Mucosa of rectum (tissue), 2 donors: Measurements from ENCODE around the gene SAMD4A.

ENCODE experiments used
- H3K27ac ChIP-seq, 2 donors: one replicate each; pipeline ENCODE4 v1.7.0; 2013; ENCODE audit warnings: inconsistent platforms in 2 of 2, low read depth in 2 of 2, low read length in 2 of 2
- H3K27me3 ChIP-seq, 2 donors: one replicate each; pipeline ENCODE4 v1.7.0; 2013; ENCODE audit warnings: low read length in 2 of 2; ENCODE audit not compliant: control insufficient read depth in 2 of 2, insufficient read depth in 2 of 2
- H3K36me3 ChIP-seq, 2 donors: one replicate each; pipeline ENCODE4 v1.7.0; 2013; ENCODE audit warnings: low read length in 2 of 2; ENCODE audit not compliant: control insufficient read depth in 2 of 2, insufficient read depth in 2 of 2
- H3K4me1 ChIP-seq, 2 donors: one replicate each; pipeline ENCODE4 v1.7.0; 2013; ENCODE audit warnings: low read length in 2 of 2, mild to moderate bottlenecking in 1 of 2; ENCODE audit not compliant: control insufficient read depth in 2 of 2, insufficient read depth in 2 of 2
- H3K4me3 ChIP-seq, 2 donors: one replicate each; pipeline ENCODE4 v1.7.0; 2013; ENCODE audit warnings: low read length in 2 of 2
- H3K9ac ChIP-seq, 2 donors: one replicate each; pipeline ENCODE4 v1.7.0; 2013; ENCODE audit warnings: low read length in 2 of 2, low read depth in 1 of 2, mild to moderate bottlenecking in 1 of 2
- H3K9me3 ChIP-seq, 2 donors: one replicate each; pipeline ENCODE4 v1.7.0; 2013; ENCODE audit warnings: low read length in 2 of 2; ENCODE audit not compliant: control insufficient read depth in 2 of 2
- donor health status: healthy.
- donor health status: Normal muscosa, but diverticular disease.

SAMD4A gene

GRCh38 chr14:54627540-54628363 is 60.8 kb downstream of the SAMD4A start:
- peak overlapping the region; percentile 11 to 50 for H3K9ac ChIP-seq
- peak overlapping the region; percentile 14 to 57 for H3K4me3 ChIP-seq
- peaks cover 12% of the 10 kb centered on the region in 2 donors for H3K4me1 ChIP-seq
- H3K27me3 ChIP-seq: no peaks in the 10 kb centered on the region
- no peaks in the 10 kb centered on the region for H3K9me3 ChIP-seq
- H3K27ac ChIP-seq: peak overlapping the region; percentile 74 to 76
- no peaks in the 10 kb centered on the region for H3K36me3 ChIP-seq

GRCh38 chr14:54629183-54629582 is 62.3 kb downstream of the SAMD4A start:
- Histone ChIP-seq H3K4me3 (no peak overlapping the region), H3K9ac (no peak overlapping the region), H3K36me3 (no peaks in the 10 kb centered on the region), H3K4me1 (peaks cover 12% of the 10 kb centered on the region in 2 donors), H3K9me3 (no peaks in the 10 kb centered on the region), H3K27ac (no peak overlapping the region), H3K27me3 (no peaks in the 10 kb centered on the region)

DNA sequence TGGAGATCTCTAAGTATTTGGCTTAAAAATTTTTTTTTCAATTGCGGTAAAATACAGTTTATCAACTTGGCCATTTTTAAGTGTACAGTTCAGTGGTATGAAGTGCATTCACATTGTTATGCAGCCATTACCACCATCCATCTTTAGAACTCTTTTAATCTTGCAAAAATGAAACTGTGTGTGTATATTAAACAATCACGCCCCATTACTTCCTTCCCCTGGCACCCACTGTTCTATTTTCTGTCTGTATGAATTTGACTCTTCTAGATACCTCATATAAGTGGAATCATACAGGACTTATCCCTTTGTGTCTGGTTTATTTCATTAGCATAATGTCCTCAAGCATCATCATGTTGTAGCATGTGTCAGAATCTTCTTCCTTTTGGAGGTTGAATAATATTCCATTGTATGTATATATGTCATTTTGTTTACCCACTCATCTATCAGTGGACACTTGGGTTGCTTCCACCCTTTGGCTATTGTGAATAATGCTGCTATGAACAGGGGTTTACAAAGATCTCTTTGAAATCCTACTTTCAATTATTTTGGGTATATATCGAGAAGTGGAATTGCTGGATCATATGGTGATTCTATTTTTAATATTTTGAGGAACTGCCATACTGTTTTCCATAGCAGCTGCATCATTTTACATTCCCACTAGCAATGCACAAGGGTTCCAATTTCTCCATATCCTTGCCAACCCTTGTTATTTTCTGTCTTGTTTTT is 62.9 kb downstream of the SAMD4A start:
- H3K4me3 ChIP-seq: no peak overlapping the region
- H3K27ac ChIP-seq: no peak overlapping the region
- no peaks in the 10 kb centered on the region for H3K9me3 ChIP-seq
- no peaks in the 10 kb centered on the region for H3K36me3 ChIP-seq
- H3K9ac ChIP-seq: no peak overlapping the region
- peaks cover 12% of the 10 kb centered on the region in 2 donors for H3K4me1 ChIP-seq
- no peaks in the 10 kb centered on the region for H3K27me3 ChIP-seq

GRCh38 chr14:54631016-54631415 is 64.1 kb downstream of the SAMD4A start:
- Histone ChIP-seq H3K9ac (no peak overlapping the region), H3K4me3 (no peak overlapping the region), H3K4me1 (peaks cover 12% of the 10 kb centered on the region in 2 donors), H3K9me3 (no peaks in the 10 kb centered on the region), H3K27ac (no peak overlapping the region), H3K36me3 (no peaks in the 10 kb centered on the region), H3K27me3 (no peaks in the 10 kb centered on the region)

- Histone ChIP-seq H3K27me3 (no peaks in the 10 kb centered on the region), H3K9ac (no peak overlapping the region), H3K4me3 (no peak overlapping the region), H3K4me1 (peaks cover 8% of the 10 kb centered on the region in 2 donors), H3K9me3 (no peaks in the 10 kb centered on the region), H3K36me3 (no peaks in the 10 kb centered on the region), H3K27ac (no peak overlapping the region)
Observed at GRCh38 chr14:54632452-54632851, 65.5 kb downstream of the SAMD4A start.

- Histone ChIP-seq H3K9ac (no peak overlapping the region), H3K9me3 (no peaks in the 10 kb centered on the region), H3K36me3 (no peaks in the 10 kb centered on the region), H3K27me3 (no peaks in the 10 kb centered on the region), H3K4me3 (no peak overlapping the region), H3K4me1 (peaks cover 4 to 6% of the 10 kb centered on the region in 2 donors), H3K27ac (no peak overlapping the region)
Observed at GRCh38 chr14:54633076-54633475, 66.1 kb downstream of the SAMD4A start.

DNA sequence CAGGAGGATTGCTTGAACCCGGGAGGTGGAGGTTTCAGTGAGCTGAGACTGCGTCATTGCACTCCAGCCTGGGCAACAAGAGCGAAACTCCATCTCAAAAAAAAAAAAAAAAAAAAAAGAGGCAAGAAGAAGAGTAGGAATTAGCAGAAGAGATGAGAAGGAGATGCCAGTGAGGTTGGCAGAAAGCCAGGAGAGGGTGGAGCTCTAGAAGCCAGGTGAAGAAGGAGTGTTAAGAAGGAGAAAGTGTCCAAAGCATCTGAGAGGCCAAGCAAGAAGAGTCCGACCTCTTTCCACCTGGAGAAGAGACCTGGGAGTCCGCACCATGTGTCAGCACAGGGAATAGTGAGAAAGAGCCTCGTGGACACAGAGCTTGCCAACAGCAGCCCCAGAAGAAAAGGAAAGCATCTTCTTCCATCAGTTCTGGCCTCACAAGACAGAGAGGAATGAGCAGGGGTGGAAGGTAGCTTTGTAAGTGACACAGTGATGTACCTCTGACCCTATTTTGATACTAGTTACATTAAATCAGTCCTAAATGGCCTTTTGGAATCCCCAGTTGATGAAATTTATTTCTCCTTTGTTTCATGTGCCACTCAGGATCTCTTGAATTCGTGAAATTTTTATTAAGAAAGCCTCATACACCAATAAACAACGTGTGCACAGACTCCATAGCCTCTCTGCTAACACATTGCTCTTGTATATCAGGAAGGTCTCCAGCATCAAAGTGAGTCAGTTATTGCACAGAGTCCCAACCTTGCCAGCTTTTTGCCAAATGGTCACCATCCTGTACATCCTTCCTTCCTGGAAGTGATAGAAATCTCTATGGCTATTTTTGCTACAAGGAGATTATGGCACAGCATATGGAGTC is 70.6 kb downstream of the SAMD4A start:
- Histone ChIP-seq H3K9me3 (no peaks in the 10 kb centered on the region), H3K36me3 (no peaks in the 10 kb centered on the region), H3K4me3 (no peak overlapping the region), H3K27me3 (no peaks in the 10 kb centered on the region), H3K9ac (no peak overlapping the region), H3K4me1 (no peaks in the 10 kb centered on the region), H3K27ac (no peak overlapping the region)

DNA sequence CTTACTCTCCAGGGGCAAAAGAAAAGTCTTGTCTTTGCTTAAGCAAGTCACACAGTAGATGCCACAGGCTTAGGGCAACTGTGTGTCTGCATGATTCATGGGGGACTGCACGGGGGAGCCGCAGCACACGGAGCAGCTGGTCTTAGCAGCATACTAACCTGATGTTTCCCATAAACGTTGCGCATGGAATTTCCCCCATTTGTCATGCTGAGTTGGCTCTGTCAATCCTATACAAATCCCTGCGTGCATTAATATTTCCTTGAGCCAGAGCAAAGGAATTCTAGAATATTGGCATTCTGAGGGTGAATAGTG is 71.2 kb downstream of the SAMD4A start:
- Histone ChIP-seq H3K27me3 (no peaks in the 10 kb centered on the region), H3K27ac (no peak overlapping the region), H3K9ac (no peak overlapping the region), H3K4me3 (no peak overlapping the region), H3K9me3 (no peaks in the 10 kb centered on the region), H3K4me1 (no peaks in the 10 kb centered on the region), H3K36me3 (no peaks in the 10 kb centered on the region)

DNA sequence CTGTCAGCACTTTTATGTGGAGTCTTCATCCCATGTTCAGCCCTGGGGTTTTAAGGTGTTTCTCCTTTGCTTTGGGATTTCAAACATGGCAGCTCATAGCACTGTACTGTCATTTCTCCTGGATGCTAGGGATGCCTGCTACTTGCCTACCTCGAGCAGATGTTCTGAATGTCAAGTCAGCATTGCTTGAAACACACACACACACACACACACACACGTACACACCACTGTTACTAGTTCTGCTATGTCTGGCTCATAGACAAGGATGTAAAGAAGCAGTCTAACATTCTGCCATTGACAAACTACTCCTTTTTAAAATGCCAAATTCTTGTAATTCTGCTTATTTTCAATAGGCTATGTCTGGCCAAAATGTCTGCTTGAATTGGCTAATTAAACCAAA is 72.7 kb downstream of the SAMD4A start:
- Histone ChIP-seq H3K36me3 (no peaks in the 10 kb centered on the region), H3K27ac (no peak overlapping the region), H3K9me3 (no peaks in the 10 kb centered on the region), H3K9ac (no peak overlapping the region), H3K4me1 (no peaks in the 10 kb centered on the region), H3K4me3 (no peak overlapping the region), H3K27me3 (no peaks in the 10 kb centered on the region)

DNA sequence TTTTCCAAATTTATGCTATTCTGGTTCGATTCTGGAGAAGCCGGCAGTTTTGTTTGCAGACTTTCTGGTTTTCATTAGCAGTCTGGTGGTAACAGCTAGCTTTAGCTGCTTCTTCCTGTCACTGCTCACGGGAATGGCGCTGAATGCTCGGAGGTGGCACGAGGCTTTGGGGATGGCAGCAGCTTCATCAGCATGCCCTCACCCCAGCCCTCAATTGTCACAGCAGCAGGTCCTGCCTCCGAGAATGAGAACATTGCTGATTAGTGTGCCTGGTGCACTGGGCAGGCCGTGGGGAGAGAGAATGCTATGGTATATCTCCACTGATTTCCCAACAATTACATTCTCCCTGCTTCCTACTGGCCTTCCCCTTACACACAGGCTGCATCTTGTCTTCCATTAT is 73.6 kb downstream of the SAMD4A start:
- Histone ChIP-seq H3K9me3 (no peaks in the 10 kb centered on the region), H3K36me3 (no peaks in the 10 kb centered on the region), H3K9ac (no peak overlapping the region), H3K27ac (no peak overlapping the region), H3K4me3 (no peak overlapping the region), H3K27me3 (no peaks in the 10 kb centered on the region), H3K4me1 (no peaks in the 10 kb centered on the region)
